Keratinocyte (primary cell): ENCODE measurements around the gene SCAF1. TPM values are rescaled to one million over a fixed set of nuclear protein-coding genes. Genes with fewer than 3 reads are reported as not detected.

Source experiments
- DNase-seq: peaks from one replicate; pipeline ENCODE4 v3.0.0-alpha.2; 2011; ENCODE audit warnings: low read depth, missing footprints, low spot score
- FAIRE-seq: peaks from 2 replicates; lab custom pipeline; 2011; peaks lifted over from hg19 to GRCh38; lab: Jason Lieb, UNC
- H2AFZ ChIP-seq: 2 replicates; pipeline ENCODE4 v1.6.0; 2012; ENCODE audit warnings: low read length, control low read depth, inconsistent platforms; ENCODE audit not compliant: control insufficient read depth
- H3K27ac ChIP-seq: 2 replicates; pipeline ENCODE4 v1.5.1; 2011; ENCODE audit warnings: low read length; ENCODE audit not compliant: control insufficient read depth, insufficient read depth
- H3K27me3 ChIP-seq: 3 replicates; pipeline ENCODE4 v1.6.0; 2011; ENCODE audit warnings: low read length; ENCODE audit not compliant: control insufficient read depth, insufficient read depth; ENCODE audit errors: extremely low read depth
- H3K36me3 ChIP-seq, 2 experiments: 2 replicates in 1 of 2; 3 replicates in 1 of 2; pipeline ENCODE4 v1.5.1; 2011; ENCODE audit warnings: low read length in 2 of 2, mild to moderate bottlenecking in 1 of 2; ENCODE audit not compliant: control insufficient read depth in 2 of 2, insufficient read depth in 2 of 2; ENCODE audit errors: extremely low read depth in 1 of 2
- H3K4me1 ChIP-seq: 3 replicates; pipeline ENCODE4 v1.5.1; 2011; ENCODE audit warnings: low read length; ENCODE audit not compliant: control insufficient read depth, insufficient read depth; ENCODE audit errors: extremely low read depth
- H3K4me2 ChIP-seq: 3 replicates; pipeline ENCODE4 v1.6.0; 2011; ENCODE audit warnings: low read depth, low read length; ENCODE audit not compliant: control insufficient read depth, insufficient read depth; ENCODE audit errors: extremely low read depth
- H3K4me3 ChIP-seq, 3 experiments: fragments of 200-600 bp in 1 of 3; sonication (generic) in 1 of 3; 2 replicates in 2 of 3; 3 replicates in 1 of 3; pipeline ENCODE4 v1.5.1; 2011 to 2016; ENCODE audit warnings: low read length in 3 of 3, mild to moderate bottlenecking in 3 of 3, control low read depth in 2 of 3, inconsistent platforms in 1 of 3, low read depth in 1 of 3, mixed read lengths in 1 of 3, mixed run types in 1 of 3, moderate library complexity in 1 of 3; ENCODE audit not compliant: control insufficient read depth in 2 of 3, insufficient read depth in 2 of 3; ENCODE audit errors: extremely low read depth in 1 of 3
- H3K79me2 ChIP-seq: 2 replicates; pipeline ENCODE4 v1.6.0; 2012; ENCODE audit warnings: low read length; ENCODE audit not compliant: control insufficient read depth, insufficient read depth
- H3K9ac ChIP-seq: 3 replicates; pipeline ENCODE4 v1.6.0; 2011; ENCODE audit warnings: low read length; ENCODE audit not compliant: control insufficient read depth, insufficient read depth; ENCODE audit errors: extremely low read depth
- H3K9me1 ChIP-seq: 3 replicates; pipeline ENCODE4 v1.6.0; 2011; ENCODE audit warnings: low read length; ENCODE audit not compliant: control insufficient read depth, insufficient read depth; ENCODE audit errors: extremely low read depth
- H3K9me3 ChIP-seq: 2 replicates; pipeline ENCODE4 v1.5.1; 2012; ENCODE audit warnings: low read depth, low read length; ENCODE audit not compliant: control insufficient read depth
- H4K20me1 ChIP-seq: 3 replicates; pipeline ENCODE4 v1.6.0; 2011; ENCODE audit warnings: low read length; ENCODE audit not compliant: control insufficient read depth, insufficient read depth; ENCODE audit errors: extremely low read depth
- CTCF ChIP-seq, 3 experiments: IDR thresholded peaks in 1 of 3; conservative IDR thresholded peaks in 1 of 3; optimal IDR thresholded peaks in 1 of 3; 2 replicates in 2 of 3; 3 replicates in 1 of 3; pipeline versions ENCODE3 to v1.5.1; 2011; ENCODE audit warnings: low read length in 3 of 3, mild to moderate bottlenecking in 3 of 3, moderate library complexity in 2 of 3, control low read depth in 1 of 3, inconsistent platforms in 1 of 3; ENCODE audit not compliant: insufficient read depth in 2 of 3; ENCODE audit errors: extremely low read depth in 1 of 3
- EZH2 ChIP-seq: IDR thresholded peaks from one replicate; pipeline ENCODE4 v1.6.1; 2012; ENCODE audit warnings: inconsistent platforms, mild to moderate bottlenecking, low read length, moderate library complexity
- dilution Hi-C: fragments of 300-500 bp; cut with MboI; formaldehyde crosslinking; loops from one replicate; pipeline ENCODE4 v1.7.0; 2020; ENCODE audit warnings: low sequenced_read_pairs; ENCODE audit not compliant: extremely low pct_ligation_motif_present
- polyA plus RNA-seq, 5 experiments: library from polyadenylated mRNA; depleted of rRNA in 3 of 5; stranded (reverse) in 3 of 5; stranded (forward) in 1 of 5; unstranded in 1 of 5; fragments of >200 nt; gene quantifications; 1 replicate in 1 of 5; 2 replicates in 3 of 5; 3 replicates in 1 of 5; pipeline versions ENCODE4 v1.2.1 to v1.2.3, GENCODE V29; 2011 to 2012; ENCODE audit warnings: missing spikeins in 2 of 5, low read depth in 1 of 5, low replicate concordance in 1 of 5

SCAF1 gene
- polyA plus RNA-seq, 1 donor (not counting 4 experiments of a cell fraction or from before 2014, with no cell fraction given) = 3.4 TPM

- no peaks in the 10 kb centered on the region for H3K9me3 ChIP-seq
- peaks cover 24% of the 10 kb centered on the region for H3K79me2 ChIP-seq
- no peaks in the 10 kb centered on the region for H3K9me1 ChIP-seq
- TF ChIP-seq EZH2 (no peak), CTCF (optimal IDR thresholded peaks at IDR 0.05 in 1 of 3, IDR thresholded peaks at IDR 0.05 in 1 of 3, conservative IDR thresholded peaks at IDR 0.05 in 1 of 3; ENCODE audit: extremely low read depth in 1 of 3, insufficient read depth in 2 of 3, low read length in 3 of 3) (no peak)
- peaks cover 20% of the 10 kb centered on the region for H4K20me1 ChIP-seq
- no peaks in the 10 kb centered on the region for H3K27me3 ChIP-seq
- no peak for FAIRE-seq
- no peak overlapping the region for H3K4me2 ChIP-seq
- H3K36me3 ChIP-seq = peaks cover 48 to 51% of the 10 kb centered on the region in 2 experiments
- no peak for DNase-seq
- H3K27ac ChIP-seq = no peak overlapping the region
- dilution Hi-C loops = no loop called here
- H2AFZ ChIP-seq = no peak overlapping the region
- no peak overlapping the region for H3K4me3 ChIP-seq
- H3K9ac ChIP-seq = no peak overlapping the region
- H3K4me1 ChIP-seq = peaks cover 13% of the 10 kb centered on the region
Observed at GRCh38 chr19:49684983-49685553, 43.1 kb downstream of the SCAF1 start.

- Histone ChIP-seq H3K79me2 (peaks cover 16% of the 10 kb centered on the region), H3K9ac (no peak overlapping the region), H2AFZ (no peak overlapping the region), H3K4me3 (no peak overlapping the region), H4K20me1 (peaks cover 15% of the 10 kb centered on the region), H3K4me2 (no peak overlapping the region), H3K9me1 (no peaks in the 10 kb centered on the region), H3K36me3 (peaks cover 42 to 46% of the 10 kb centered on the region in 2 experiments), H3K9me3 (no peaks in the 10 kb centered on the region), H3K27ac (no peak overlapping the region), H3K4me1 (peaks cover 16% of the 10 kb centered on the region), H3K27me3 (no peaks in the 10 kb centered on the region)
- no peak for DNase-seq
- dilution Hi-C loops = no loop called here
- no peak for FAIRE-seq
- TF ChIP-seq EZH2 (no peak), CTCF (optimal IDR thresholded peaks at IDR 0.05 in 1 of 3, IDR thresholded peaks at IDR 0.05 in 1 of 3, conservative IDR thresholded peaks at IDR 0.05 in 1 of 3; ENCODE audit: extremely low read depth in 1 of 3, insufficient read depth in 2 of 3, low read length in 3 of 3) (no peak)
Observed at GRCh38 chr19:49685845-49686332, 43.9 kb downstream of the SCAF1 start.
